Activated T-cell treated with anti-CD3 and anti-CD28 coated beads for 24 hours (primary cell): ENCODE measurements around the gene TGFBR3L.
"Not testable (repeated sequence)": the region's sequence is repeated elsewhere in the genome, so short reads cannot be mapped to it uniquely, and the experiment has no call there.

Experiments
- DNase-seq: peaks from one replicate; pipeline ENCODE4 v3.0.0-alpha.2; 2020; ENCODE audit warnings: low read depth

Gene TGFBR3L

DNA sequence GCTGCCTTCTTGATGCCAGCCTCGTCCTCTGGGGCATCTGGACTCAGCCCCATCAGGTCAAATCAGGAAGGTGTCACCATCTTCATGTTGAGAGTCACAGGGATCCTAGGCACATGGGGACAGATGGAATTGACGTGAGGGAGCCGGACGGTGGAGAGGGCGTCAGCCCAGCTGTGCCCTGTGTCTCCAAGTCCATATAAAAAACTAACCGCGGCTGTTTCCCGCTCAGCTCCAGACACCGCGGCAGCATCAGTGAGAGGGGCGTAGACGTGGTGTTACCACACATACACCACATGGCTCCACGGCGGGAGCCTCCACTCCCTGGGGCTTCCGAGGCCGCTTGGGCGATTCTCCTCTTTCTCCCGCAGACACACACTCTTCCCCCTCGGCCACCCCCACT is 34.8 kb upstream of the TGFBR3L start:
- DNase-seq: no peak

GRCh38 chr19:7881910-7882309 is 32.7 kb upstream of the TGFBR3L start:
- DNase-seq: no peak

GRCh38 chr19:7883105-7883504 is 31.5 kb upstream of the TGFBR3L start:
- DNase-seq: no peak

- no peak for DNase-seq
Observed at GRCh38 chr19:7883796-7884570, 30.6 kb upstream of the TGFBR3L start.

DNA sequence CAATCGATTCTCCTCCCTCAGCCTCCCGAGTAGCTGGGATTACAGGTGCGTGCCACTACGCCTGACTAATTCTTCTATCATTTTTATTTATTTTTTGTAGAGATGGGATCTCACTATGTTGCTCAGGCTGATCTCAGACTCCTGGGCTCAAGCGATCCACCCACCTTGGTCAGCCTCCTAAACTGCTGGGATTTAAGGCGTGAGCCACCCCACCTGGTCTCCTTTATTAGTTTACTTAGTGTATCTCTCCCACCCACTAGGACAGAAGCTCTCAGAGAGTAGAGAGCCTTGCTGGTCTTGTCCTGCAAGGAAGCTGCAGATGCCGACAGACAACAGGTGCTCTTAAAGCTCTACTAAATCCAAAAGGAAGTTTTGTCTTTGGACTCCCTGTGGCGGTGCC is 28.8 kb upstream of the TGFBR3L start:
- no peak for DNase-seq

- no peak for DNase-seq
Observed at GRCh38 chr19:7887408-7888144, 27.1 kb upstream of the TGFBR3L start.

- peak; percentile 30 for DNase-seq
Observed at GRCh38 chr19:7888145-7888825, 26.3 kb upstream of the TGFBR3L start, which contains the start of gene LRRC8E. Gene LRRC8E, plus strand, starts transcription at chr19:7888510. Its CDS starts 7,094 bp downstream, at chr19:7895604.

DNA sequence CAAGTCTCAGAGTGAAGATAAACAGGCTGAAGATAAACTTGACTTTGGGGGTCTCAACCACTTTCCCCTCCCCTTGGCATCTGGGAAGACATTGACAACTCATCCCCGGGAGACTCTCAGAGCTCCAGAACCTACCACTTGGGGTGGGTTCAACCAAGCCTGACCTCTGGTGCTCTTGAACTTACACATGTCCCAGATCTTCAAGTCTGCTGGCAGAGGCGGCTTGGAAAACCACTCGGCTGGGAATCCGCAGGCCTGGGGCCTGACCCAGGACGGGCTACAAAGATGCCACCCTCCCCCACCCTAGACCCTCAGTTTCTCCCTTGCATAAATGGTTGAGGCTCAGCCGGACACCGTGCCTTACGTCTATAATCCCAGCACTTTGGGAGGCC is 25.8 kb upstream of the TGFBR3L start:
- DNase-seq: no peak

GRCh38 chr19:7893362-7894101 is 21.1 kb upstream of the TGFBR3L start:
- DNase-seq: not testable (repeated sequence)

DNA sequence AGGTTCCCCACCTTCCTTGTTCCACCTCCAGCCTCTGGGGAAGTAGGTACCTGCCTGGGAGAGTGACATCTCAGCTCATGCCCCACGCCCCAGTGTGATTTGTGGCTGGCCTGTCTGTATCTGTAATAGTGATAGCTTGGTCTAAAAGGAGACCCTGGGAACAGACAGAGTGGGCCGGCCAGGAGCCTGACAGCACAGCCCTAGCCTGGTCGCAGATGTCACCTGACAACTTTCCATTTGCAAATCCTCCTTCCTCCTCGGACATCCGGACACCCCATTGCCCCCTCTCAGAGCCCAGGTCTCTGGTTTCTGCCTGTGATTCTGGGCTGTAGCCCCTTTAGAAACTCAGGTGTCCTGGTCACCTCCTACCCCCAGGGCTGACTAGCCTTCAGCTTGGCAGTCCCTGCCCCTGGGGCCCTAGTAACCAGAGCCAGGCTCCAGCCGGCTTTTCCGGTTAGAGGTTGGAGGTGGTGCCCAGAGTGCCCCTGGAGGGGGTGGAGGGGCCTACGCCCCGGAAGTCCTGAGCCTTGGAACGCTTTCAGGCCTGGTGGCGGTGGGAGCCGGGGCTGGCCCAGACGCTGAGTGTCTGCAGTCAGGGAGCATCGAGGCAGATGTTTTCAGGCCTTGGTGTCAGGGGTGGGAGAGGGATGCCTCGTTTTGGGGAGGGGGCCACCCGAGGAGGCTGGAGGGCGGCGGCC is 19.9 kb upstream of the TGFBR3L start:
- no peak for DNase-seq

- no peak for DNase-seq
Observed at GRCh38 chr19:7895565-7895964, 19.1 kb upstream of the TGFBR3L start.

DNA sequence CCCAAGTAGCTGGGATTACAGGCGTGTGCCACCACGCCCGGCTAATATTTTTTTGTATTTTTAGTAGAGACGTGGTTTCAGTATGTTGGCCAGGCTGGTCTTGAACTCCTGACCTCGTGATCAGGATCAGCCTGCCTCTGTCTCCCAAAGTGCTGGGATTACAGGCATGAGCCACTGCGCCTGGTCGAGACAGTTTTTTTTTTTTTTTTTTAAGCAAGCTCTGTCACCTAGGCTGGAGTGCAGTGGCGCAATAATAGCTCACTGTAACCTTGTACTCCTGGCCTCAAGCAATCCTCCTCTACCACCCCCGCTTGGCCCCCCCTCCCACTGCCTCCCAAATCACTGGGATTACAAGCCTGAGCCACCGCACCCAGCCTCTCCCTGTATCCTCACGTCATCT is 17.3 kb upstream of the TGFBR3L start:
- no peak for DNase-seq

- no peak for DNase-seq
Observed at GRCh38 chr19:7898967-7899366, 15.7 kb upstream of the TGFBR3L start.

- DNase-seq: no peak
Observed at GRCh38 chr19:7899751-7900378, 14.8 kb upstream of the TGFBR3L start.

- no peak for DNase-seq
Observed at GRCh38 chr19:7900401-7900870, 14.2 kb upstream of the TGFBR3L start.

DNA sequence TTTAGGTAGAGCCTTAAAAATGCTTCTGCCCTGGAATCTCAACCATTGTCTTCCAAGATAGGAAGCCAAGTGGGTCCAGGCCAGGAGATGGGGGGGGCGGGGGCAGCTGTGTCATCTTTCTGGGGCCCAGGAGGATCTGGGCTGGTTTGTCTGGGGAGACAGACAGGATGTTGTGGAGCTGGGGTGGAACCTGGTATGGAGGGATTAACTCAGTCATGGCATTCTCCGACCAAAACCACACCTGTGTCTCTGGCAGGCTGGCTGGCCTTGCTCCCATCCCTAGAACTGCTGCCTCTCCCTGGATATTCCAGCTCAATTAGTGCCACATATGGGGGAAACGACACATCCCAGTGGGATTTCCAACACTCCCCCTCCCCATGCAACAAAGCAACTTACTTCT is 13.7 kb upstream of the TGFBR3L start:
- DNase-seq: no peak

GRCh38 chr19:7901337-7901736 is 13.3 kb upstream of the TGFBR3L start:
- no peak for DNase-seq

- DNase-seq: no peak
Observed at GRCh38 chr19:7902796-7903243, 11.8 kb upstream of the TGFBR3L start.

GRCh38 chr19:7903244-7904073 is 11.2 kb upstream of the TGFBR3L start, which contains the start of gene MAP2K7:
Gene MAP2K7, plus strand, starts transcription at chr19:7903877. Its CDS starts 68 bp downstream, at chr19:7903945.
- peak; percentile 100 for DNase-seq
